Measurements from ENCODE around the gene LRMDA.

GRCh38 chr10:76213876-76214275 lies 782.5 kb downstream of the LRMDA start:
- no peak for TF ChIP-seq CTCF (IDR thresholded peaks at IDR 0.05)
- no peak for TF ChIP-seq EZH2 (IDR thresholded peaks at IDR 0.05; ENCODE audit: borderline replicate concordance, insufficient read depth, low read depth, low read length, poor library complexity, severe bottlenecking)
